Measurements from ENCODE around the gene C1QTNF12.
"Not testable (repeated sequence)": the region's sequence is repeated elsewhere in the genome, so short reads cannot be mapped to it uniquely, and the experiment has no call there.

The C1QTNF12 gene

GRCh38 chr1:1255078-1255477 lies 8.6 kb upstream of the C1QTNF12 start:
- TF ChIP-seq CTCF (conservative IDR thresholded peaks at IDR 0.05): no peak
- H3K27ac ChIP-seq: peak overlapping the region; percentile 13

- peak overlapping the region; percentile 13 for H3K27ac ChIP-seq
- no peak for TF ChIP-seq CTCF (conservative IDR thresholded peaks at IDR 0.05)
These were observed 8.1 kb upstream of the C1QTNF12 start for GRCh38 chr1:1254667-1254998.

GRCh38 chr1:1253972-1254666 lies 7.6 kb upstream of the C1QTNF12 start:
- no peak for TF ChIP-seq CTCF (conservative IDR thresholded peaks at IDR 0.05)
- no peak overlapping the region; the same call in 1 of the 2 replicates for H3K27ac ChIP-seq

GRCh38 chr1:1253314-1253713 lies 6.8 kb upstream of the C1QTNF12 start:
- TF ChIP-seq CTCF (conservative IDR thresholded peaks at IDR 0.05): no peak
- H3K27ac ChIP-seq: no peak overlapping the region

GRCh38 chr1:1250786-1251284 lies 4.3 kb upstream of the C1QTNF12 start:
- H3K27ac ChIP-seq: peak overlapping the region; percentile 18; the same call in 1 of the 2 replicates
- no peak for TF ChIP-seq CTCF (conservative IDR thresholded peaks at IDR 0.05)

GRCh38 chr1:1248009-1248913 lies 1.7 kb upstream of the C1QTNF12 start:
- not testable (repeated sequence) for H3K27ac ChIP-seq

- TF ChIP-seq CTCF (conservative IDR thresholded peaks at IDR 0.05): no peak
- H3K27ac ChIP-seq: no peak overlapping the region
These were observed 905 bp upstream of the C1QTNF12 start for GRCh38 chr1:1247341-1247913.
